Panc1 (cell line): ENCODE data around the gene MAP7D3.

Experiments
- SIN3A ChIP-seq: IDR thresholded peaks from 2 replicates; pipeline ENCODE4 v1.6.1; 2012; ENCODE audit warnings: low read depth, mild to moderate bottlenecking, low read length, moderate library complexity, borderline replicate concordance; ENCODE audit not compliant: insufficient read depth
- TF ChIP-seq, protein P1 (sequence below): fragments of 450-650 bp; IDR thresholded peaks from 2 replicates; pipeline ENCODE4 v1.5.1; 2017; ENCODE audit warnings: mild to moderate bottlenecking
- TF ChIP-seq, protein P2 (sequence below), 2 experiments: IDR thresholded peaks; 2 replicates each; pipeline ENCODE4 v1.6.1; 2011 to 2012; ENCODE audit warnings: low read depth in 2 of 2, control low read depth in 1 of 2, low read length in 1 of 2, mild to moderate bottlenecking in 1 of 2, moderate library complexity in 1 of 2; ENCODE audit not compliant: insufficient read depth in 1 of 2

DNA sequence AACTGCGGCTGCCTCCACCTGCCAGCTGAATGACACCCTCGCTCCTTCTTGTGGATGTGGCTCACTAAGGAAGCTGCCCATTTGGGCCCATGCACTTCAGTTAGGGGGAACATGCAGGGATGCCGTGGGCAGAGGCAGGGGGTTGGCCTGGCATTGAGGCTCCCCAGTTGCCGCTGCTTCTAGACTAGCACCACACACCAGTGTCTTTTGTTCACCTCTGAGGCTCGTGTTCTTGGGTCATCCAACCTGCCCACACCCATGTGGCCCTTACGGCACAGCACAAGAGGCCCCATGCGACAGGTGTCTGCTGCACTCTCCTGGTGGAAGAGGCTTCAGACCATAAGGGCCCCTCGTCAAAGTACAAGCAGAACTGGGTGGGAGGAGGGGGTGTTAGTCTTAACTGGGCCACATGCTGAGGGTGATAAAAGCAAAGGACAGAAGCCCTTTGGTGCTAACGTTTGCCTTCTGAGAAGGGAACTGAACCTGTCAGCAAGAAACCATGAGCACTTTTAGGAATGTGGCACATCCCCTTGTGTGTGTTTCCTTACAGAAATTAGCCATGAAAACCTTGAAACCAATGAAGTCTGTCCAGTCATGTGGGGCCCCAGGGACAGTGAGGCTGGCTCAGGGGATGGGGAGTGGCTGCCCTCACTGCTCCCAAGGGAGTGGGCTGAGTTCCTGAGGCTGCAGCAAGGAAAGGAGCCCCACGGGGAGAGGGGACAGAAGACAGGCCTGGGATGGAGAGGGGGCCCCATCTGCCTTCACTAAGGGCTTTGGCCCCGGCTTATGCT, 39.2 kb downstream of the MAP7D3 start:
- TF ChIP-seq, protein P1, sequence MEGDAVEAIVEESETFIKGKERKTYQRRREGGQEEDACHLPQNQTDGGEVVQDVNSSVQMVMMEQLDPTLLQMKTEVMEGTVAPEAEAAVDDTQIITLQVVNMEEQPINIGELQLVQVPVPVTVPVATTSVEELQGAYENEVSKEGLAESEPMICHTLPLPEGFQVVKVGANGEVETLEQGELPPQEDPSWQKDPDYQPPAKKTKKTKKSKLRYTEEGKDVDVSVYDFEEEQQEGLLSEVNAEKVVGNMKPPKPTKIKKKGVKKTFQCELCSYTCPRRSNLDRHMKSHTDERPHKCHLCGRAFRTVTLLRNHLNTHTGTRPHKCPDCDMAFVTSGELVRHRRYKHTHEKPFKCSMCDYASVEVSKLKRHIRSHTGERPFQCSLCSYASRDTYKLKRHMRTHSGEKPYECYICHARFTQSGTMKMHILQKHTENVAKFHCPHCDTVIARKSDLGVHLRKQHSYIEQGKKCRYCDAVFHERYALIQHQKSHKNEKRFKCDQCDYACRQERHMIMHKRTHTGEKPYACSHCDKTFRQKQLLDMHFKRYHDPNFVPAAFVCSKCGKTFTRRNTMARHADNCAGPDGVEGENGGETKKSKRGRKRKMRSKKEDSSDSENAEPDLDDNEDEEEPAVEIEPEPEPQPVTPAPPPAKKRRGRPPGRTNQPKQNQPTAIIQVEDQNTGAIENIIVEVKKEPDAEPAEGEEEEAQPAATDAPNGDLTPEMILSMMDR = no peak
- TF ChIP-seq, protein P2, sequence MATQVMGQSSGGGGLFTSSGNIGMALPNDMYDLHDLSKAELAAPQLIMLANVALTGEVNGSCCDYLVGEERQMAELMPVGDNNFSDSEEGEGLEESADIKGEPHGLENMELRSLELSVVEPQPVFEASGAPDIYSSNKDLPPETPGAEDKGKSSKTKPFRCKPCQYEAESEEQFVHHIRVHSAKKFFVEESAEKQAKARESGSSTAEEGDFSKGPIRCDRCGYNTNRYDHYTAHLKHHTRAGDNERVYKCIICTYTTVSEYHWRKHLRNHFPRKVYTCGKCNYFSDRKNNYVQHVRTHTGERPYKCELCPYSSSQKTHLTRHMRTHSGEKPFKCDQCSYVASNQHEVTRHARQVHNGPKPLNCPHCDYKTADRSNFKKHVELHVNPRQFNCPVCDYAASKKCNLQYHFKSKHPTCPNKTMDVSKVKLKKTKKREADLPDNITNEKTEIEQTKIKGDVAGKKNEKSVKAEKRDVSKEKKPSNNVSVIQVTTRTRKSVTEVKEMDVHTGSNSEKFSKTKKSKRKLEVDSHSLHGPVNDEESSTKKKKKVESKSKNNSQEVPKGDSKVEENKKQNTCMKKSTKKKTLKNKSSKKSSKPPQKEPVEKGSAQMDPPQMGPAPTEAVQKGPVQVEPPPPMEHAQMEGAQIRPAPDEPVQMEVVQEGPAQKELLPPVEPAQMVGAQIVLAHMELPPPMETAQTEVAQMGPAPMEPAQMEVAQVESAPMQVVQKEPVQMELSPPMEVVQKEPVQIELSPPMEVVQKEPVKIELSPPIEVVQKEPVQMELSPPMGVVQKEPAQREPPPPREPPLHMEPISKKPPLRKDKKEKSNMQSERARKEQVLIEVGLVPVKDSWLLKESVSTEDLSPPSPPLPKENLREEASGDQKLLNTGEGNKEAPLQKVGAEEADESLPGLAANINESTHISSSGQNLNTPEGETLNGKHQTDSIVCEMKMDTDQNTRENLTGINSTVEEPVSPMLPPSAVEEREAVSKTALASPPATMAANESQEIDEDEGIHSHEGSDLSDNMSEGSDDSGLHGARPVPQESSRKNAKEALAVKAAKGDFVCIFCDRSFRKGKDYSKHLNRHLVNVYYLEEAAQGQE (IDR thresholded peaks at IDR 0.05; ENCODE audit: insufficient read depth in 1 of 2, low read depth in 2 of 2, low read length in 1 of 2) = no peak
- no peak for TF ChIP-seq SIN3A
